Smooth muscle cell (in vitro differentiated cells): ENCODE measurements around the gene MYO1E. TPM values are rescaled to one million over a fixed set of nuclear protein-coding genes. Genes with fewer than 3 reads are reported as not detected.

Source experiments
- DNase-seq: peaks from one replicate; lab custom pipeline; 2025; ENCODE audit not compliant: unreplicated experiment; lab: John Stamatoyannopoulos, UW
- H2AFZ ChIP-seq: fragments of 200-600 bp; sonication (generic); 2 replicates; pipeline ENCODE4 v1.6.0; 2016; ENCODE audit warnings: antibody characterized with exemption, low read depth, mild to moderate bottlenecking
- H3F3A ChIP-seq: fragments of 200-600 bp; sonication (generic); 2 replicates; pipeline ENCODE4 v1.6.0; 2017; ENCODE audit warnings: antibody characterized with exemption, low read depth
- H3K27ac ChIP-seq: fragments of 200-600 bp; sonication (generic); 2 replicates; pipeline ENCODE4 v1.5.1; 2016; ENCODE audit warnings: low read depth, mild to moderate bottlenecking
- H3K27me3 ChIP-seq: fragments of 200-600 bp; sonication (generic); 2 replicates; pipeline ENCODE4 v1.6.1; 2016; ENCODE audit warnings: low read depth, mild to moderate bottlenecking
- H3K36me3 ChIP-seq: fragments of 200-600 bp; sonication (generic); 2 replicates; pipeline ENCODE4 v1.5.1; 2016; ENCODE audit warnings: low read depth
- H3K4me1 ChIP-seq: fragments of 200-600 bp; sonication (generic); 2 replicates; pipeline ENCODE4 v1.5.1; 2016; ENCODE audit warnings: low read depth
- H3K4me2 ChIP-seq: fragments of 200-600 bp; sonication (generic); 2 replicates; pipeline ENCODE4 v1.6.0; 2016; ENCODE audit warnings: mild to moderate bottlenecking
- H3K4me3 ChIP-seq: fragments of 200-600 bp; sonication (generic); 2 replicates; pipeline ENCODE4 v1.5.1; 2016; ENCODE audit warnings: mild to moderate bottlenecking
- H3K79me2 ChIP-seq: fragments of 200-600 bp; sonication (generic); 2 replicates; pipeline ENCODE4 v1.6.0; 2016; ENCODE audit warnings: low read depth, mild to moderate bottlenecking
- H3K9ac ChIP-seq: fragments of 200-600 bp; sonication (generic); 2 replicates; pipeline ENCODE4 v1.6.0; 2016; ENCODE audit warnings: low read depth
- H3K9me3 ChIP-seq: fragments of 200-600 bp; sonication (generic); replicated peaks from 2 replicates; pipeline ENCODE4 v1.5.1; 2016; ENCODE audit warnings: low read depth
- H4K20me1 ChIP-seq: fragments of 200-600 bp; sonication (generic); 2 replicates; pipeline ENCODE4 v1.6.0; 2016; ENCODE audit warnings: low read depth
- CTCF ChIP-seq: fragments of 200-600 bp; sonication (generic); IDR thresholded peaks from 2 replicates; pipeline ENCODE4 v1.5.1; 2017; ENCODE audit warnings: borderline replicate concordance, mild to moderate bottlenecking, antibody characterized with exemption; ENCODE audit not compliant: insufficient read depth, poor library complexity, severe bottlenecking
- WGBS: methylation state at CpG from one replicate; pipeline ENCODE4 v1.1.7; 2016; ENCODE audit warnings: low lambda C conversion rate; 5-methylcytosine and 5-hydroxymethylcytosine counted together
- polyA plus RNA-seq: library from polyadenylated mRNA; unstranded; fragments of >200 nt; fragmentation: Nextera tagmentation; extraction: Ambion mirVana; gene quantifications from 2 replicates; pipeline ENCODE4 v1.2.1, GENCODE V29; 2016
- total RNA-seq: library from RNA; depleted of rRNA; stranded (reverse); fragments of >200 nt; gene quantifications from 2 replicates; pipeline ENCODE4 v1.2.3, GENCODE V29; 2014

MYO1E gene
- total and polyA plus RNA-seq, 2 experiments from 2014 or later: 50.0 to 54.5 TPM

DNA sequence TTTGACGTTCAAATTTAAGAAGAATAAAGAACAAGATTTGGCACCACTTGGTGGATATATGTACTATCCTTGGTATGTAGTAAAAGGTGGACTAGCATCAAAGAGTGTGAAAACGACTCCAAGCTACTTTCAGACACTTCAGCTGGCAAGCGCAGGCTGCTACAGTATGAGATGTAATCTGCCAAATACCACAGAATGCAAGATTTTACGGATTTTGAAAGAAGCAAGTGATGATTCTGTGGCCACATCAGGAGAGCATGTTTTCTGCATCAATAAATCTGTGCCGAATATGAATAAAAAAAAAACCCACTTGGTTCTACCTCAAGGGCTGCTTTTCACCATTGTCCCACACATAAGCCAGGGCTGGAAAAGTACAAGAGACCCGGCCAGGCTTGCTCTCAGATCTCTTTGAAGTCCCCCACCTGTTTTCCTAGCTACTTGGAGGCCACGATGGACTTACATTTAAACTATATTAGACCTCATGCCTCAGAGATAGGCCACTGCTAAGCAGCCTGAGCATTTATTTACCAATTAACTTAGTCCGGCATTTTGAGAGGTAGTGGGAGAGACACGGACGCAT is 37.4 kb downstream of the MYO1E start:
- Histone ChIP-seq H3K9me3 (no peaks in the 10 kb centered on the region), H3K4me1 (no peaks in the 10 kb centered on the region), H3K27me3 (no peaks in the 10 kb centered on the region), H4K20me1 (peaks cover 48% of the 10 kb centered on the region), H3K36me3 (no peaks in the 10 kb centered on the region), H3K4me3 (no peak overlapping the region), H2AFZ (no peak overlapping the region), H3K27ac (no peak overlapping the region), H3F3A (no peaks in the 10 kb centered on the region), H3K4me2 (no peak overlapping the region), H3K79me2 (peaks cover 45% of the 10 kb centered on the region), H3K9ac (no peak overlapping the region)
- no peak for DNase-seq
- no peak for TF ChIP-seq CTCF
- 88% methylated on average over 10 of the region's 10 CpGs for WGBS

GRCh38 chr15:59334076-59334415 is 38.6 kb downstream of the MYO1E start:
- H3K4me1 ChIP-seq: no peaks in the 10 kb centered on the region
- no peak for DNase-seq
- H3K79me2 ChIP-seq: peaks cover 40% of the 10 kb centered on the region
- no peaks in the 10 kb centered on the region for H3K27me3 ChIP-seq
- H3K36me3 ChIP-seq: no peaks in the 10 kb centered on the region
- H4K20me1 ChIP-seq: peaks cover 61% of the 10 kb centered on the region
- no peak overlapping the region for H3K4me3 ChIP-seq
- no peak overlapping the region for H3K27ac ChIP-seq
- TF ChIP-seq CTCF: no peak
- H3F3A ChIP-seq: no peaks in the 10 kb centered on the region
- H3K4me2 ChIP-seq: no peak overlapping the region
- H3K9ac ChIP-seq: no peak overlapping the region
- H2AFZ ChIP-seq: no peak overlapping the region
- H3K9me3 ChIP-seq: no peaks in the 10 kb centered on the region
- 97% methylated on average over 3 of the region's 3 CpGs for WGBS

DNA sequence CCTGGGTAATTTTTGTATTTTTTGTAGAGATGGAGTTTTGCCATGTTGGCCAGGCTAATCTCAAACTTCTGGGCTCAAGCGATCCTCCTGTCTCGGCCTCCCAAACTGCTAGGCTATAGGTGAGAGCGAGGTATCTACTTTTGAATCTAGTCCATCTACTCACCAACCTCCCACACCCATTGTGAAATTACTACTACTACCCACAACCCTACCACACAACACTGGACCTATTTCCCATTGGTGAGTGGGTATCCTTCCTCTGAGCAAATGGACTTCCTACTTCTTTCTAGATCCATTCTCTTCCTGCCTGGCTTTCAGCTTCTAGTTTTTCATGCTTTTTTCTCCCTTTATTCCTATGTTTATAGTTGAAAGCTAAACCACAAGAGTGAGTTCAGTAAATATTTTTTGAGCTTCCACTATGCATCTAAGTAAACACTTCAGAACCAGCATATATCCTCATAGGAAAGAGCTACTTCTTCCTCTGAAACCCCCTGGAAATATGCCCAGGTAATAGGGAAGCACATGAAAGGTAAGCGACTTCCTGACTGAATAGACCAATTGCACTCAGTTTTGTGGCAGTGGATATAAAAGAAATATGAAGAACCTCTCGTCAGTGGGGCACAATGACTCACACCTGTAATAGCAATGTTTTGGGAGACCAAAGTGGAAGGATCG is 39.1 kb downstream of the MYO1E start:
- H3K9me3 ChIP-seq: no peaks in the 10 kb centered on the region
- no peak overlapping the region for H2AFZ ChIP-seq
- 93% methylated on average over 6 of the region's 6 CpGs for WGBS
- H3K36me3 ChIP-seq: no peaks in the 10 kb centered on the region
- TF ChIP-seq CTCF: no peak
- no peaks in the 10 kb centered on the region for H3K4me1 ChIP-seq
- H3K27me3 ChIP-seq: no peaks in the 10 kb centered on the region
- H3K79me2 ChIP-seq: peaks cover 40% of the 10 kb centered on the region
- H3K27ac ChIP-seq: no peak overlapping the region
- peaks cover 61% of the 10 kb centered on the region for H4K20me1 ChIP-seq
- no peak for DNase-seq
- no peak overlapping the region for H3K4me2 ChIP-seq
- H3K4me3 ChIP-seq: no peak overlapping the region
- H3F3A ChIP-seq: no peaks in the 10 kb centered on the region
- no peak overlapping the region for H3K9ac ChIP-seq

DNA sequence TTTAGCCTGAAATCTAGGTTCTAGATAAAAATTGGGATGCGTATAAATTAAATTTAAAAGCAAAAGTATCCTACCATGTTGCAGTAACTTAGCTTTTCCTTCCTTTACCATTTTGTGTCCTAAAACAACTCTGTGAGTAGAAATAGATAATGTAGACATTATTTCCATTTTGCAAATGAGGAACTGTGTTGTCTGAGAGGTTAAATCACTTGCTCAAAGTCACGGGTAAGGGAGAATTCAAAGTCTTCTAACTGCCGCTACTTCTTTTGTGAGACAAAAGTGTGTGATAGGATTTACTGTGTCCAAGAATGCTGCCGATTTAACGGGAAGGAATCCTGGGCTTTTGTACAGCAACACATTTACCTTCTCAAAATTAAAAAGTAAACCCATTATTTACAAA is 40.7 kb downstream of the MYO1E start:
- Histone ChIP-seq H2AFZ (no peak overlapping the region), H3K4me3 (no peak overlapping the region), H3K27me3 (no peaks in the 10 kb centered on the region), H3F3A (no peaks in the 10 kb centered on the region), H3K4me1 (no peaks in the 10 kb centered on the region), H3K4me2 (no peak overlapping the region), H3K9ac (no peak overlapping the region), H4K20me1 (peaks cover 68% of the 10 kb centered on the region), H3K27ac (no peak overlapping the region), H3K79me2 (peaks cover 41% of the 10 kb centered on the region), H3K36me3 (no peaks in the 10 kb centered on the region), H3K9me3 (no peaks in the 10 kb centered on the region)
- DNase-seq: no peak
- WGBS: 93% methylated on average over 5 of the region's 5 CpGs
- TF ChIP-seq CTCF: no peak
